Trophoblast cell (in vitro differentiated cells and primary cell): Measurements from ENCODE around the gene MYO1F.

Experiments used
- DNase-seq, 2 donors: peaks; one replicate each; pipeline ENCODE4 v3.0.0-alpha.2; 2016
- H2AFZ ChIP-seq: 2 replicates; pipeline ENCODE4 v1.6.1; 2013; ENCODE audit warnings: low read length, moderate library complexity, mild to moderate bottlenecking; ENCODE audit not compliant: insufficient read depth, poor library complexity
- H2AK5ac ChIP-seq: 2 replicates; pipeline ENCODE4 v1.6.1; 2013; ENCODE audit warnings: mild to moderate bottlenecking, low read length
- H2BK120ac ChIP-seq: 2 replicates; pipeline ENCODE4 v1.6.1; 2013; ENCODE audit warnings: low read length, mild to moderate bottlenecking, moderate library complexity; ENCODE audit not compliant: insufficient read depth, poor library complexity
- H2BK12ac ChIP-seq: 2 replicates; pipeline ENCODE4 v1.6.1; 2013; ENCODE audit warnings: mild to moderate bottlenecking, low read length, moderate library complexity
- H2BK5ac ChIP-seq: 2 replicates; pipeline ENCODE4 v1.6.1; 2013; ENCODE audit warnings: low read length, low read depth, moderate library complexity, mild to moderate bottlenecking; ENCODE audit not compliant: poor library complexity
- H3K14ac ChIP-seq: 2 replicates; pipeline ENCODE4 v1.6.1; 2013; ENCODE audit warnings: mild to moderate bottlenecking, low read length
- H3K18ac ChIP-seq: 2 replicates; pipeline ENCODE4 v1.6.1; 2013; ENCODE audit warnings: mild to moderate bottlenecking, low read length
- H3K23ac ChIP-seq: 2 replicates; pipeline ENCODE4 v1.6.1; 2013; ENCODE audit warnings: low read length
- H3K27ac ChIP-seq: 2 replicates; pipeline ENCODE4 v1.5.1; 2013; ENCODE audit warnings: low read depth, mild to moderate bottlenecking, inconsistent platforms, low read length, moderate library complexity
- H3K27me3 ChIP-seq: 2 replicates; pipeline ENCODE4 v1.6.1; 2013; ENCODE audit warnings: inconsistent platforms, mild to moderate bottlenecking, low read length, moderate library complexity; ENCODE audit not compliant: insufficient read depth
- H3K36me3 ChIP-seq, 2 experiments: 1 replicate in 1 of 2; 2 replicates in 1 of 2; pipeline ENCODE4 v1.6.1; 2013; ENCODE audit warnings: low read length in 2 of 2, mild to moderate bottlenecking in 2 of 2, moderate library complexity in 1 of 2; ENCODE audit not compliant: insufficient read depth in 2 of 2, control insufficient read depth in 1 of 2
- H3K4ac ChIP-seq: 2 replicates; pipeline ENCODE4 v1.6.1; 2013; ENCODE audit warnings: low read depth, mild to moderate bottlenecking, low read length, moderate library complexity
- H3K4me1 ChIP-seq, 2 experiments: 1 replicate in 1 of 2; 2 replicates in 1 of 2; pipeline ENCODE4 v1.6.1; 2013; ENCODE audit warnings: low read length in 2 of 2, mild to moderate bottlenecking in 2 of 2, moderate library complexity in 1 of 2; ENCODE audit not compliant: insufficient read depth in 2 of 2, control insufficient read depth in 1 of 2
- H3K4me2 ChIP-seq: 2 replicates; pipeline ENCODE4 v1.6.1; 2013; ENCODE audit warnings: inconsistent platforms, mild to moderate bottlenecking, low read length, moderate library complexity
- H3K4me3 ChIP-seq: 2 replicates; pipeline ENCODE4 v1.5.1; 2013; ENCODE audit warnings: mild to moderate bottlenecking, low read depth, low read length, inconsistent platforms
- H3K79me1 ChIP-seq: one replicate; pipeline ENCODE4 v1.6.1; 2013; ENCODE audit warnings: low read length
- H3K79me2 ChIP-seq: 2 replicates; pipeline ENCODE4 v1.6.1; 2013; ENCODE audit warnings: low read length, mild to moderate bottlenecking; ENCODE audit not compliant: control insufficient read depth, insufficient read depth, poor library complexity
- H3K9ac ChIP-seq: 2 replicates; pipeline ENCODE4 v1.6.1; 2013; ENCODE audit warnings: mild to moderate bottlenecking, low read length
- H3K9me3 ChIP-seq: 2 replicates; pipeline ENCODE4 v1.6.1; 2013; ENCODE audit warnings: low read depth, mild to moderate bottlenecking, control low read depth, inconsistent platforms, low read length; ENCODE audit not compliant: insufficient read depth
- H4K12ac ChIP-seq: 2 replicates; pipeline ENCODE4 v1.6.1; 2013; ENCODE audit warnings: low read depth, mild to moderate bottlenecking, low read length, moderate library complexity
- H4K8ac ChIP-seq: 2 replicates; pipeline ENCODE4 v1.6.1; 2013; ENCODE audit warnings: low read depth, mild to moderate bottlenecking, low read length, moderate library complexity
- H4K91ac ChIP-seq: one replicate; pipeline ENCODE4 v1.6.1; 2013; ENCODE audit warnings: low read depth, mild to moderate bottlenecking, low read length, moderate library complexity
- WGBS: extraction: QIAGEN DNeasy Blood & Tissue Kit; methylation state at CpG from one replicate; pipeline ENCODE4 v1.1.7; 2013; ENCODE audit warnings: missing lambda C conversion rate; ENCODE audit not compliant: insufficient read length, insufficient coverage; ENCODE audit errors: extremely low coverage; 5-methylcytosine and 5-hydroxymethylcytosine counted together

The MYO1F gene

DNA sequence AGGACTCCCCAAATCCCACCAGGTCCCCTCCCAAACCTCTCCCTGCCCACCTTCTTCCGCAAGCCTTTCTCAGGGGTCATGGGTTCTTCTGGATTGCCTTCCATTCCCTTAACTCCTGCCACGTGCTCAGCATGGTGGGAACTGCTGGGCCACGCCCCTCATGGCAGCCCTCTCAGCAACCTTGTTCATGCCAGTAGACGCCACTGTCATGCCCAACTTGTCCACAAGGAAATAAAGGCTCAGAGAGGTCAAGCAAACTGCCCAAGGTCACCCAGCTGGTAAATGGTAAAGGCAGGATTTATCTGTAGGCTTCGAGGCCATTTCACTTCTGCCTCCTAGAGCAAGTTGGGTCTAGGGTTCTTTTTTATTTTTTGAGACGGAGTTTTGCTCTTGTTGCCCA, 85.7 kb downstream of the MYO1F start:
- no peak overlapping the region for H4K91ac ChIP-seq
- no peak overlapping the region for H3K4ac ChIP-seq
- H3K4me3 ChIP-seq, result no peak overlapping the region
- H2AK5ac ChIP-seq, result no peak overlapping the region
- no peak overlapping the region for H2BK12ac ChIP-seq
- H3K14ac ChIP-seq, result no peak overlapping the region
- peaks cover 2% of the 10 kb centered on the region for H3K9me3 ChIP-seq
- H4K12ac ChIP-seq, result no peak overlapping the region
- H3K23ac ChIP-seq, result no peak overlapping the region
- no peak overlapping the region for H4K8ac ChIP-seq
- no peak overlapping the region for H3K4me2 ChIP-seq
- H3K9ac ChIP-seq, result no peak overlapping the region
- H2BK5ac ChIP-seq, result no peak overlapping the region
- H3K79me1 ChIP-seq, result no peaks in the 10 kb centered on the region
- H3K27me3 ChIP-seq, result no peaks in the 10 kb centered on the region
- no peaks in the 10 kb centered on the region for H3K79me2 ChIP-seq
- H3K18ac ChIP-seq, result no peak overlapping the region
- no peaks in the 10 kb centered on the region for H3K4me1 ChIP-seq
- DNase-seq, result no peak
- H3K27ac ChIP-seq, result no peak overlapping the region
- H2BK120ac ChIP-seq, result no peak overlapping the region
- no peak overlapping the region for H2AFZ ChIP-seq
- peaks cover 34 to 39% of the 10 kb centered on the region in 2 experiments for H3K36me3 ChIP-seq
- no CpG with 5 or more reads among the region's 6 CpGs for WGBS

DNA sequence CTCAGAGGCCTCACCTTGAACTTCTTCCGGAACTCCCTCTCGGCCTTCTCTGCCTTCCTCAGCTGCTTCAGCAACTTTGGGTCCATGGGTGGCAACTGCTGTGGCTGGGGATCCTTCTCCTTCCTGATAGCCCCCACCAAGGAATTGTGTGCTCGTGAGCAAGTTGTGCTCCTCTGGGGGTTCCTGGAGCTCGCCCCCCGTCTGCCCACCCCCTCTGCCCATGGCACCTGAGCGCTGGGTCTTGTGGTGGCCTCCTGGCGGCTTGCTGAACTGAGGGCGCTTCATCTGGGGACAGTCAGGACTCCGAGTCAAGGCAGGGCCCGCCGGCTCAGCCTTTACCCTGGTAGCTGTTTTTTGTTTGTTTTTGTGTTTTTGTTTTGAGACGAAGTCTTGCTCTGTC, 86.4 kb downstream of the MYO1F start:
- Histone ChIP-seq H2BK120ac (no peak overlapping the region), H3K18ac (no peak overlapping the region), H3K14ac (no peak overlapping the region), H3K9ac (no peak overlapping the region), H3K4me2 (no peak overlapping the region), H2AFZ (no peak overlapping the region), H4K12ac (no peak overlapping the region), H2AK5ac (no peak overlapping the region), H3K27me3 (no peaks in the 10 kb centered on the region), H3K36me3 (peaks cover 41 to 46% of the 10 kb centered on the region in 2 experiments), H3K4me3 (no peak overlapping the region), H4K8ac (no peak overlapping the region), H2BK12ac (no peak overlapping the region), H3K27ac (no peak overlapping the region), H3K23ac (no peak overlapping the region), H4K91ac (no peak overlapping the region), H3K4ac (no peak overlapping the region), H3K9me3 (peaks cover 2% of the 10 kb centered on the region), H3K79me2 (no peaks in the 10 kb centered on the region), H3K79me1 (no peaks in the 10 kb centered on the region), H2BK5ac (no peak overlapping the region), H3K4me1 (no peaks in the 10 kb centered on the region)
- no peak for DNase-seq
- no CpG with 5 or more reads among the region's 12 CpGs for WGBS

DNA sequence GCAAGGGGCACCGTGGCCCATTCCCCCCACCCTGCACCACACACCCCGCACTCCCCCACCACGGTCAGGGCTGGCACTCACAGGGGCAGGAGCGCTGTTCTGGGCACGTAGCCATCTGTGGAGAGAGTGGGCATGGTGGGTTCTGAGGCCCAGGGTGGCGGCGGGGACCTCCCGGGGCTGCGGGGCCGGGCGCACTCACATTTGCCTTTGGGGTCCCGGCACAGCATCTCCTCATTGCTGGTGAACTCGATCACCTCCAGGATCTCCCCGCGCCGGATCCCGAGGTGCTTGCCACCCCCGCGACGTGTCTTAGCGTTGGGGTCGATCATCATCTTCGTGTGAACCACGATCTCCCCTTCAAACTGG, 86.9 kb downstream of the MYO1F start:
- Histone ChIP-seq H3K4me1 (no peaks in the 10 kb centered on the region), H3K79me1 (no peaks in the 10 kb centered on the region), H3K4ac (no peak overlapping the region), H3K79me2 (no peaks in the 10 kb centered on the region), H3K9ac (no peak overlapping the region), H3K14ac (no peak overlapping the region), H2BK5ac (no peak overlapping the region), H2AK5ac (no peak overlapping the region), H3K27me3 (no peaks in the 10 kb centered on the region), H4K12ac (no peak overlapping the region), H2BK12ac (no peak overlapping the region), H2BK120ac (no peak overlapping the region), H3K27ac (no peak overlapping the region), H3K4me3 (no peak overlapping the region), H3K9me3 (peaks cover 5% of the 10 kb centered on the region), H3K4me2 (no peak overlapping the region), H3K23ac (no peak overlapping the region), H4K91ac (no peak overlapping the region), H3K36me3 (peaks cover 46 to 51% of the 10 kb centered on the region in 2 experiments), H3K18ac (no peak overlapping the region), H4K8ac (no peak overlapping the region), H2AFZ (no peak overlapping the region)
- DNase-seq, result no peak
- no CpG with 5 or more reads among the region's 24 CpGs for WGBS

DNA sequence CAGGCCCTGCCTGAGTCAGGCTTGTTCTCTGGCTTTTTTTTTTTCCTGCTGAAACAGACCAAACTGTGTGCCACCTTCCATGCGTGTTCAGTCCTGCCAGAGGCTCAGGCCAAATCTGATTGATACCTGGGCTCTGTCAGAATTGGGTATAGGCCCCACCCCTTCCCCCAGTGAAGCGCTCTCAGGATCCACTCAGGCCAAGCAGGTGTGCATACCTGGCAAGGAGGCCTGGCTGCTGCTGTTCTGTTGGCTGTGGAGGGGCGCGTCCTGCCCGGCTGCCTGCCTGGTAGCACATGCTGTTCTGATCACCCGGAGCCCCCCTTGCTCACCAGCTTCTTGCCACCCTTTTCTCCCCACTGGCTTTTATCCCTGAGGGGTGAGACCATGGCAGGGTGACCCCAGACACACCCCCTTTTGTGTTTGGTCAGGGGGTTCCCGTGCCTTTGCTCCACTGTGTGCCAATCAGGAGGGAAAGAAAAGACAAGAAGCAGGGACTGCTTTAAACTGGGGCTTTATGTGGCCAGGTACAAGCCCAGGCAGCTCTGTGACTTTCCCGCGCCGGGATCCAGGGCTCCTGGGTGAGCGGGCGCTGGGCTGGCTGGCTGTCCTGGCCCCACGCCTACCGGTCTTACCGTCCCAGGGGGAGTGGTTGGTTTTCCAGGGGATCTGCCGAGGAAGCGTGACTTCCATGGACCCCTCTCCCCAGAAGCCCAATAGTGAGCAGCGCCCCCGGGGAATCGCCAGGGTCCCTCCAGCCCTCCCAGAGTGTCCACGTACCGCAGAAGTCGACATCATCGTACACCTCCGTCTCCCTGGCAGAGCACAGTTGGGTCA, 87.5 kb downstream of the MYO1F start:
- H3K27ac ChIP-seq, result no peak overlapping the region
- H3K4ac ChIP-seq, result no peak overlapping the region
- H3K36me3 ChIP-seq, result peaks cover 52 to 57% of the 10 kb centered on the region in 2 experiments
- H3K4me3 ChIP-seq, result no peak overlapping the region
- no peak overlapping the region for H3K23ac ChIP-seq
- H3K9ac ChIP-seq, result no peak overlapping the region
- H3K9me3 ChIP-seq, result peaks cover 6% of the 10 kb centered on the region
- H3K27me3 ChIP-seq, result no peaks in the 10 kb centered on the region
- no peak overlapping the region for H2BK12ac ChIP-seq
- H4K8ac ChIP-seq, result no peak overlapping the region
- no CpG with 5 or more reads among the region's 25 CpGs for WGBS
- H3K79me2 ChIP-seq, result no peaks in the 10 kb centered on the region
- H2AFZ ChIP-seq, result no peak overlapping the region
- no peak overlapping the region for H3K18ac ChIP-seq
- H2AK5ac ChIP-seq, result no peak overlapping the region
- H3K79me1 ChIP-seq, result no peaks in the 10 kb centered on the region
- H2BK5ac ChIP-seq, result no peak overlapping the region
- no peak overlapping the region for H3K14ac ChIP-seq
- no peak overlapping the region for H2BK120ac ChIP-seq
- DNase-seq, result no peak
- H3K4me1 ChIP-seq, result no peaks in the 10 kb centered on the region
- H4K91ac ChIP-seq, result no peak overlapping the region
- H3K4me2 ChIP-seq, result no peak overlapping the region
- H4K12ac ChIP-seq, result no peak overlapping the region
